Spleen (tissue), 7 donors: Measurements from ENCODE around the gene CCDC102A.

Experiments used
- CTCF ChIP-seq, 11 experiments: fragments of 200-600 bp in 7 of 11; fragments of 450-650 bp in 4 of 11; sonication (generic) in 4 of 11; IDR thresholded peaks in 8 of 11; conservative IDR thresholded peaks in 3 of 11; 1 replicate in 7 of 11; 2 replicates in 4 of 11; pipeline versions ENCODE4 v1.4.0 to v1.8.0; 2016 to 2021; ENCODE audit warnings: antibody characterized with exemption in 11 of 11, inconsistent platforms in 4 of 11, mild to moderate bottlenecking in 1 of 11
- POLR2A ChIP-seq, 3 donors: fragments of 450-650 bp; IDR thresholded peaks; one replicate each; pipeline ENCODE4 v1.5.1; 2017; ENCODE audit warnings: antibody characterized with exemption in 3 of 3, mild to moderate bottlenecking in 1 of 3
- POLR2AphosphoS5 ChIP-seq, 3 donors: sonication (generic); formaldehyde crosslinking; IDR thresholded peaks; one replicate each; pipeline ENCODE4 v1.5.1; 2017; ENCODE audit warnings: antibody characterized with exemption in 3 of 3
- donor health status: DM: no; HTN: no; CAD: no; lungs with moderate emphysema.
- donor health status: DM: no; HTN: no; CAD: no.
- donor health status: DM: no; HTN: no; CAD: no.

DNA sequence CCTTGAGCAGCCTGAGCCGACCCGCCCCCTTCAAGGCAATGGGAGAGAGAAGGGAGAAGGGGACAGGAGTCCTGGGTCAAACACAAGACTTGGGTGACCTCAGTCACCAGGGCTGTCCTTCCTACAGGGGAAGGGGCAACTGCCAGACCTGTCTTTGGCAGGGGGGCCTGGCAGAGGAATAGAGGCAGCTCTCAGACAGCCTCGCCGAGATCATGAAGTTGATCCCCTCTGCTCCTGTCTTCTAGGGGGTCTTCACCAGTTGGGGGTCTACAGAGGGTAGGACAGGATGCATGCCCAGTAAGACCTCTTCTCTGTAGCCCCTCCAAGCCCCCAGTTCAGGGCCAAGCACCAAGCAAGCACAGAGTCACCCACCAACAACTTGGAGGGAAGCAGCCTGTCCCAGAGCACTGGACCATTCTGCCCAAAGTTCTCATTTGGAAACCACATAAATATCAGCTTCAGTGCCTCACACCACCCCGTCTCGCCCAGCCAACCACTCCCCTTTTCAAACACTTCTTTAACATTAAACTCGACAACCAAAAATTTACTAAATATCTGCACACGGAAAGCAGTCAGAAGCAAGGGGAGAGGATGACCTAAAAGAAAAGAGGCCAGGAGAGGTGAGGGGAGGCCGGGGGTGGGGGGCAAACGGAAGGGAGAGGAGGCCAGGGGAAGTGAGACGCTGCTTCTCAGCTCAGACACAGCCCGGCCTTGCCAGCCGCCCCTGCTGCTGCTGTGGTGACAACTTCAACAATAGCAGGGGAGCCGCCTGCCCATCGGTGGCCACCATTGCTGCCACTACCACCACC is 57.8 kb downstream of the CCDC102A start:
- TF ChIP-seq CTCF (IDR thresholded peaks at IDR 0.05 in 8 of 11, conservative IDR thresholded peaks at IDR 0.05 in 3 of 11) (no peak), POLR2AphosphoS5 (IDR thresholded peaks at IDR 0.05) (no peak), POLR2A (IDR thresholded peaks at IDR 0.05) (no peak)
